Liver (tissue), 9 donors: ENCODE results near the gene TPK1. TPM values are rescaled to one million over a fixed set of nuclear protein-coding genes. Genes with fewer than 3 reads are reported as not detected.

Experiments
- DNase-seq: peaks from one replicate; pipeline ENCODE4 v3.0.0-alpha.2; 2017; ENCODE audit warnings: low spot score
- H3K27ac ChIP-seq, 2 donors: one replicate each; pipeline ENCODE4 v1.7.0; 2013; ENCODE audit warnings: inconsistent platforms in 2 of 2, low read length in 2 of 2, control low read depth in 1 of 2, low read depth in 1 of 2, mild to moderate bottlenecking in 1 of 2
- H3K27me3 ChIP-seq, 4 donors: one replicate each; pipeline versions ENCODE4 v1.6.1 to v1.7.0; 2013; ENCODE audit warnings: low read length in 3 of 4, inconsistent platforms in 1 of 4, mild to moderate bottlenecking in 1 of 4, moderate library complexity in 1 of 4; ENCODE audit not compliant: control insufficient read depth in 4 of 4, insufficient read depth in 4 of 4
- H3K36me3 ChIP-seq, 4 donors: one replicate each; pipeline versions ENCODE4 v1.6.1 to v1.7.0; 2013; ENCODE audit warnings: low read length in 3 of 4, mild to moderate bottlenecking in 3 of 4, low read depth in 1 of 4, moderate library complexity in 1 of 4; ENCODE audit not compliant: control insufficient read depth in 4 of 4, insufficient read depth in 3 of 4
- H3K4me1 ChIP-seq, 4 donors: one replicate each; pipeline versions ENCODE4 v1.6.1 to v1.7.0; 2013; ENCODE audit warnings: low read length in 3 of 4, mild to moderate bottlenecking in 3 of 4, moderate library complexity in 1 of 4; ENCODE audit not compliant: control insufficient read depth in 4 of 4, insufficient read depth in 4 of 4
- H3K4me3 ChIP-seq, 3 donors: one replicate each; pipeline versions ENCODE4 v1.6.1 to v1.7.0; 2013; ENCODE audit warnings: low read length in 3 of 3, control low read depth in 1 of 3, low read depth in 1 of 3, mild to moderate bottlenecking in 1 of 3
- H3K9ac ChIP-seq, 2 donors: one replicate each; pipeline ENCODE4 v1.7.0; 2013; ENCODE audit warnings: low read length in 2 of 2, mild to moderate bottlenecking in 2 of 2, moderate library complexity in 2 of 2, control low read depth in 1 of 2, low read depth in 1 of 2
- H3K9me3 ChIP-seq, 4 donors: one replicate each; pipeline versions ENCODE4 v1.6.1 to v1.7.0; 2013; ENCODE audit warnings: low read length in 3 of 4; ENCODE audit not compliant: control insufficient read depth in 4 of 4
- ATF3 ChIP-seq: IDR thresholded peaks from 2 replicates; pipeline ENCODE4 v1.6.1; 2016; ENCODE audit warnings: antibody characterized with exemption
- CTCF ChIP-seq: fragments of 150-350 bp; IDR thresholded peaks from 2 replicates; pipeline ENCODE4 v1.5.1; 2017; ENCODE audit warnings: improper control_type of control experiment, low read depth, low read length; ENCODE audit not compliant: missing input control
- EGR1 ChIP-seq, 2 donors: IDR thresholded peaks; 2 replicates each; pipeline ENCODE4 v1.6.1; 2016 to 2018; ENCODE audit warnings: antibody characterized with exemption in 2 of 2, low read depth in 2 of 2
- FOXA1 ChIP-seq: IDR thresholded peaks from 2 replicates; pipeline ENCODE4 v1.6.1; 2016; ENCODE audit warnings: antibody characterized with exemption
- FOXA2 ChIP-seq: IDR thresholded peaks from 2 replicates; pipeline ENCODE4 v1.6.1; 2016; ENCODE audit warnings: antibody characterized with exemption
- GABPA ChIP-seq, 2 donors: IDR thresholded peaks in 1 of 2; conservative IDR thresholded peaks in 1 of 2; 2 replicates each; pipeline ENCODE4 v1.6.1; 2016; ENCODE audit warnings: antibody characterized with exemption in 2 of 2, mild to moderate bottlenecking in 1 of 2, moderate library complexity in 1 of 2
- HNF4A ChIP-seq, 2 donors: conservative IDR thresholded peaks; 2 replicates each; pipeline ENCODE4 v1.6.1; 2016; ENCODE audit warnings: antibody characterized with exemption in 2 of 2, mild to moderate bottlenecking in 2 of 2
- HNF4G ChIP-seq: IDR thresholded peaks from 2 replicates; pipeline ENCODE4 v1.6.1; 2016; ENCODE audit warnings: antibody characterized with exemption
- JUND ChIP-seq, 2 donors: IDR thresholded peaks; 2 replicates each; pipeline ENCODE4 v1.6.1; 2016; ENCODE audit warnings: antibody characterized with exemption in 2 of 2
- MAX ChIP-seq: IDR thresholded peaks from 2 replicates; pipeline ENCODE4 v1.6.1; 2016; ENCODE audit warnings: antibody characterized with exemption
- NR2F2 ChIP-seq: IDR thresholded peaks from 2 replicates; pipeline ENCODE4 v1.6.1; 2016; ENCODE audit warnings: antibody characterized with exemption
- RAD21 ChIP-seq, 2 donors: IDR thresholded peaks; 2 replicates each; pipeline ENCODE4 v1.6.1; 2016; ENCODE audit warnings: antibody characterized with exemption in 2 of 2, mild to moderate bottlenecking in 2 of 2
- REST ChIP-seq: IDR thresholded peaks from 2 replicates; pipeline ENCODE4 v1.6.1; 2016; ENCODE audit warnings: antibody characterized with exemption, mild to moderate bottlenecking
- RXRA ChIP-seq, 2 donors: IDR thresholded peaks; 2 replicates each; pipeline ENCODE4 v1.6.1; 2017 to 2018; ENCODE audit warnings: antibody characterized with exemption in 2 of 2, mild to moderate bottlenecking in 1 of 2
- SP1 ChIP-seq: IDR thresholded peaks from 2 replicates; pipeline ENCODE4 v1.6.1; 2018; ENCODE audit warnings: antibody characterized with exemption, mild to moderate bottlenecking
- TAF1 ChIP-seq: conservative IDR thresholded peaks from 2 replicates; pipeline ENCODE4 v1.6.1; 2016; ENCODE audit warnings: antibody characterized with exemption, mild to moderate bottlenecking
- YY1 ChIP-seq: IDR thresholded peaks from 2 replicates; pipeline ENCODE4 v1.6.1; 2016; ENCODE audit warnings: antibody characterized with exemption, mild to moderate bottlenecking
- ZBTB33 ChIP-seq: IDR thresholded peaks from 2 replicates; pipeline ENCODE4 v1.6.1; 2016; ENCODE audit warnings: antibody characterized with exemption
- WGBS: extraction: QIAGEN DNeasy Blood & Tissue Kit; methylation state at CpG from one replicate; pipeline ENCODE4 v1.1.7; 2013; 5-methylcytosine and 5-hydroxymethylcytosine counted together
- polyA plus RNA-seq, 2 donors: library from polyadenylated mRNA; stranded (reverse) in 1 of 2; unstranded in 1 of 2; fragments of 200-250 nt in 1 of 2; fragments of >200 nt in 1 of 2; fragmentation: Nextera tagmentation in 1 of 2; extraction: Ambion mirVana in 1 of 2; gene quantifications; one replicate each; pipeline versions ENCODE4 v1.2.1 to v1.2.3, GENCODE V29; 2013 to 2015
- total RNA-seq, 2 donors: library from RNA; depleted of rRNA; stranded (reverse); fragments of >200 nt; gene quantifications; one replicate each; pipeline ENCODE4 v1.2.3, GENCODE V29; 2014
- donor health status: healthy.
- donor health status: healthy.
- donor health status: healthy.
- donor health status: healthy.
- donor health status: healthy.

Gene TPK1
- total and polyA plus RNA-seq, 4 donors, result 2.2 to 7.5 (median 3.3) TPM

- TF ChIP-seq REST (no peak), JUND (IDR thresholded peaks at IDR 0.05) (no peak), HNF4A (conservative IDR thresholded peaks at IDR 0.05) (no peak)
Measured at GRCh38 chr7:144531181-144531580, 304.7 kb downstream of the TPK1 start (continued).

- Histone ChIP-seq H3K4me1 (no peaks in the 10 kb centered on the region), H3K27me3 (no peaks in the 10 kb centered on the region), H3K4me3 (no peak overlapping the region), H3K9me3 (no peaks in the 10 kb centered on the region), H3K9ac (no peak overlapping the region), H3K36me3 (no peaks in the 10 kb centered on the region), H3K27ac (no peak overlapping the region)
- no peak for DNase-seq
- no peak for TF ChIP-seq EGR1 (IDR thresholded peaks at IDR 0.05; ENCODE audit: low read depth in 2 of 2)
- TF ChIP-seq REST, result no peak
- TF ChIP-seq SP1, result no peak
- no peak for TF ChIP-seq TAF1
- no peak for TF ChIP-seq ZBTB33
- TF ChIP-seq JUND (IDR thresholded peaks at IDR 0.05), result no peak
- no peak for TF ChIP-seq RXRA (IDR thresholded peaks at IDR 0.05)
- no peak for TF ChIP-seq GABPA (IDR thresholded peaks at IDR 0.05 in 1 of 2, conservative IDR thresholded peaks at IDR 0.05 in 1 of 2)
- TF ChIP-seq CTCF, result no peak
- no peak for TF ChIP-seq HNF4A (conservative IDR thresholded peaks at IDR 0.05)
- no peak for TF ChIP-seq YY1
- TF ChIP-seq ATF3, result no peak
- no peak for TF ChIP-seq HNF4G
- no peak for TF ChIP-seq FOXA2
- TF ChIP-seq NR2F2, result no peak
- TF ChIP-seq RAD21 (IDR thresholded peaks at IDR 0.05), result no peak
- TF ChIP-seq FOXA1, result no peak
- no peak for TF ChIP-seq MAX
- 74% methylated on average over 3 of the region's 3 CpGs for WGBS
Measured at GRCh38 chr7:144529269-144529926, 306.5 kb downstream of the TPK1 start.
